ENCODE results near the gene ATPAF1.
"Not testable (repeated sequence)": the region's sequence is repeated elsewhere in the genome, so short reads cannot be mapped to it uniquely, and the experiment has no call there.

ATPAF1 gene

GRCh38 chr1:46679789-46680573 is 11.8 kb upstream of the ATPAF1 start:
- no peak for DNase-seq

DNA sequence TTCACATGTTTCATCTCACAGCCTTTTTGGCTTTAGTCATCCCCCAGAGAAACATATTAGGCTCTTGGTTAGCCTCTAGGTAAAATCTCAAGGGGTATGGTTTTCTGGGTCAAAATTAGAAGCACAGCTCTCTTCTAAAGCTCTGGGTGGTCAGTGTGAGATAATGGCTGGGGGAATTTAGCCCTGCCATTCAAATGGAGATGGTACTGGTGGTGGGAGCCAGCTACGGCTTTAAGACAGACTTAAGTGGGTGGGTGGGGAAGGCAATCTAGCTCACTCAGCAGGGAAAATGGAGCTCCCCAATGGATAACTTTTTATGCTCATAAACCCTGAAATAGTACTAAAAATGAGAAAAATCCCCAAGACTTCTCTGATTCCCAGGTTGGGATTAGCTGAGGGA is 9.2 kb upstream of the ATPAF1 start:
- no peak for DNase-seq

- no peak for DNase-seq
These were observed 8.4 kb upstream of the ATPAF1 start for GRCh38 chr1:46676531-46676930.

- no peak for DNase-seq
These were observed 7.6 kb upstream of the ATPAF1 start for GRCh38 chr1:46675549-46676314.

- DNase-seq = peak; percentile 33
These were observed 5.6 kb upstream of the ATPAF1 start for GRCh38 chr1:46673749-46674182.

DNA sequence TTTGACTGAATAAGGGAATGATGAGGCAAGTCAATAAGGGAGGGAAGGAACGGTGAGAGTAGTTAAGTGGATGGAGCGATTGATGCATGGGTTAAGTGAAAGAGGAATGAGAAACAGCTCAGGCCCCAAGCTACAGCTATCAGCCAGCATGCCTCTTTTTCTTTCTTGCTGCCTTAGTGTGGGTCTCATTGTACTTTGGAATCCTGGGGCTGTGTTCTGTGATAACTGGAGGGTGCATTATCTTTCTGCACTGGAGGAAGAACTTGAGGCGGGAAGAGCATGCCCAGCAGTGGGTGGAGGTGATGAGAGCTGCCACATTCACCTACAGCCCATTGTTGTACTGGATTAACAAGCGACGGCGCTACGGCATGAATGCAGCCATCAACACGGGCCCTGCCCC is 4.5 kb upstream of the ATPAF1 start:
- DNase-seq = no peak

DNA sequence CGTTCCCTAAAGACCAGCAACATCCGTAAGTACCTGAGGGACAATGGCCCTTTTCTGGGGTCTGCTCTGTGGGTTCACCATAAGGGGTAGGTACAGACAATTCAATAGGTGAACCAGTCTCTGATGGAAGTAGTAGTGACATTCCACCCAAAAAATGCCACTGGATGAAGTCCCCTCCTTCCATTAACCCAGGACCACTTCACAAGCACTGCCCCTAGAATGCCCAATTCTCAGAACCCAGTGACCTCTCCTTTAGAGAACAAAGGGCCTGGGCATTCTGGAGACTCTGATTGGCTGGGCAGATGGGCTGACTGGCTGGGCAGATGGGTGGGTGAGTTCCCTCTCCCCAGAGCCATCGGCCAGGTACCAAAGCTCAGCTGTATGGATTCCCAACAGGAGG is 3.4 kb upstream of the ATPAF1 start, which contains the start of gene TEX38:
TEX38 (plus strand) TSS at position 301 of the 400 bp plus-strand sequence; CDS start at position 382, 81 bp downstream.
- DNase-seq = no peak

GRCh38 chr1:46670134-46670533 is 2.0 kb upstream of the ATPAF1 start:
- DNase-seq = no peak

- DNase-seq = no peak
These were observed 2.2 kb downstream of the ATPAF1 start for GRCh38 chr1:46665983-46666382.

DNA sequence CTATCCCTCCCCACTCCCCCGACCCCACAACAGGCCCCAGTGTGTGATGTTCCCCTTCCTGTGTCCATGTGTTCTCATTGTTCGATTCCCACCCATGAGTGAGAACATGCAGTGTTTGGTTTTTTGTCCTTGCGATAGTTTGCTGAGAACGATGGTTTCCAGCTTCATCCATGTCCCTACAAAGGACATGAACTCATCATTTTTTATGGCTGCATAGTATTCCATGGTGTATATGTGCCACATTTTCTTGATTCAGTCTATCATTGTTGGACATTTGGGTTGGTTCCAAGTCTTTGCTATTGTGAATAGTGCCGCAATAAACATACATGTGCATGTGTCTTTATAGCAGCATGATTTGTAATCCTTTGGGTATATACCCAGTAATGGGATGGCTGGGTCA is 5.2 kb downstream of the ATPAF1 start:
- DNase-seq = not testable (repeated sequence)

DNA sequence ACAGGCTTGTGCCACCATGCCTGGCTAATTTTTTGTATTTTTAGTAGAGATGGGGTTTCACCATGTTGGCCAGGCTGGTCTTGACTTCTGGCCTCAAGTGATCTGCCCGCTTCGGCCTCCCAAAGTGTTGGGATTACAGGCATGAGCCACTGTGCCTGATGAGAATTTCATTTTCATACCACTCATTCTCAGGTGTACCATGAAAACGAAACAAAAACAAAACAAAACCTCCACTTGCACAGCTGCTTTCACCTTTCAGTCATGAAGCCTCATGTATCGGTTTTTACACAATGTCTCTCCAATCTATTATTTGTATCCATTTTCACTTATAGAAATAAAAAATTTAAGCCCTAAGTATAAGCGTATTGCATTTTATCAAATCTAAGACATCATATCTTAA is 8.0 kb downstream of the ATPAF1 start:
- DNase-seq = not testable (repeated sequence)

- no peak for DNase-seq
These were observed 8.8 kb downstream of the ATPAF1 start for GRCh38 chr1:46659307-46659870.

DNA sequence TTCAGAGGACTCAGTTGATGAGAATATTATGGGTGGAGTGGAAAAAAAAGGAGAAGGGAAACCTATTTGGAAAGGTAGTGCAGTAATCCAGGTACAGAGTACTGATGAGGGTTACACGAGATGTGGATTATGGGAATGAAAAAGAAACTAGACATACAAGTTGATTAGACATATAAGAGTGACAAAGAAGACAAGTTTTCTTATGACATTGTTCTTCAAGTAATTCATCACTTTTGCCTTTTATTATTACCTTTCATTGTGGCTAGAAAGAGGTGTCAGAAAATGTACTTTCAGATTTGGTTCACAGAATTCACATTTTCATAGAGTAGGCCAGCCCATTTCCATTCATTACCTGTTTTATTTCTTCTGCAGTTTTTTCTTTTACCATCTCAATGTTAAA is 10.4 kb downstream of the ATPAF1 start:
- DNase-seq = no peak

GRCh38 chr1:46656643-46657042 is 11.5 kb downstream of the ATPAF1 start:
- no peak for DNase-seq

GRCh38 chr1:46655848-46656247 is 12.3 kb downstream of the ATPAF1 start:
- no peak for DNase-seq

DNA sequence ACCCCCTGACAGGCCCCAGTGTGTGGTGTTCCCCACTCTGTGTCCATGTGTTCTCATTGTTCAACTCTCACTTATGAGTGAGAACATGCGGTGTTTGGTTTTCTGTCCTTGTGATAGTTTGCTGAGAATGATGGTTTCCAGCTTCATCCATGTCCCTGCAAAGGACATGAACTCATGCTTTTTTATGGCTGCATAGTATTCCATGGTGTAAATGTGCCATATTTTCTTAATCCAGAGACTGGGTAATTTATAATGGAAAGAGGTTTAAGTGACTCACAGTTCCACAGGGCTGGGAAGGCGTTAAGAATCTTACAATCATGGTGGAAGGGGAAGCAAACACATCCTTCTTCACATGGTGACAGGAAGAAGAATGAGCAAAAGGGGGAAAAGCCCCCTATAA is 13.5 kb downstream of the ATPAF1 start:
- not testable (repeated sequence) for DNase-seq

DNA sequence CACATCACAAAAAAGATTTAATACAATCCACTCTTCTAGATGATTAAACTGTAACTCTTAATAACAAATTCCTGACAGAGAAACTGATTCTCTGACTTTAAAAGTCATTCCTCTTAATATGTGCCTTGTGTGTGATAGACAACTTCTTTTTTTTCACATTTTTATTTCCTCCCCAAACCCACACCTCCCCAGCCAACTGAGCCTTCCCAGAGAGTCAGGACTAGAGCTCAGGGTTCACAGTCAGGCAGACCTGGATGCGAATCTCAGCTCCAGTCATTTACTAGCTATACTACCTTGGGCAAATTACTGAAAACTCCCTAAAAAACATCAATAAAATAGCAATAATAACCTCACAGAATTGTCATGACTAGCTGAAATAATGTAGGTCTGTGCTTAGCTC is 14.2 kb downstream of the ATPAF1 start:
- DNase-seq = no peak

DNA sequence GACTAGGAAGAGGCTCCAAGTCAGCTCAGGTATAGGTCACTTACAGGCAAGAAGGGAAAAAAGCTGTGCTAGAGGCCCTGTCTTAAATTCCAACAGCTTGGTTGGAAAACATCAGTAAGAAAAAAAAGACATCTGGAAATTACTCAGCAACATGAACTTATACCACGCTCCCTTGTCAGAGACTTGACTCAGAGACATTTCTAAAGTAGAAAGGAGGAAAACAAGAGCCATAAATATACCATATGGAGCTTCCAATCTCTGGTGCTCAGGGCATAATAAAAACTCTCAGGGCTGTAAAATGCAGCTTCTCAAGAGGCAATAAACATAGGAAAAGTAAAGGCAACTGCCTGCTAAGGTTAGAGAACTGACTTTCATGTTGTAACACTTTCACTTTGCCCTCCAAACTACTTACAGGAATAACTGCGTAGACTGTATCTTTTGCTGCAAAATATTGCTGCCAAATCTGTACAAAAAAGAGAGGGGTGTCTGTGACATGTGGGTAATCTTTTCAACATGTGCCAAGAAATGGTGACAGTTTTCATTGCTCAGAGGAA is 14.7 kb downstream of the ATPAF1 start:
- DNase-seq = no peak

- no peak for DNase-seq
These were observed 15.7 kb downstream of the ATPAF1 start for GRCh38 chr1:46652321-46653100.

- DNase-seq = not testable (repeated sequence)
These were observed 17.0 kb downstream of the ATPAF1 start for GRCh38 chr1:46651152-46651551.

GRCh38 chr1:46650491-46650890 is 17.7 kb downstream of the ATPAF1 start:
- no peak for DNase-seq

DNA sequence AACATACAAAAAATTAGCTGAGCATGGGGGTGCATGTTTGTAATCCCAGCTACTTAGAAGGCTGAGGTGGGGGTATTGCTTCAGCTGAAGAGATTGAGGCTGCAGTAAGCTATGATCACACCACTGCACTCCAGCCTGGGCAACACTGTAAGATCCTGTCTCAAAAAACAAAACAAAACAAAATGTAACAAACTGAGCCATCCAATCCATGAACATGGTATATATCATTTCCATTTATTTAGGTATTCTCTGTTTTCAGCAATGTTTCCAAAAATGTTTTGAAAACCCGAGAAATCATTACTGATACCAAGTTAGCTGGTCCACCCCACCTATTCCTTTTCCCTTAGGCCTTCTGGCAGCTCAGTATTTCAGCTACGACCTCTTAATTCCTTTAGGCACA is 18.4 kb downstream of the ATPAF1 start:
- DNase-seq = no peak

DNA sequence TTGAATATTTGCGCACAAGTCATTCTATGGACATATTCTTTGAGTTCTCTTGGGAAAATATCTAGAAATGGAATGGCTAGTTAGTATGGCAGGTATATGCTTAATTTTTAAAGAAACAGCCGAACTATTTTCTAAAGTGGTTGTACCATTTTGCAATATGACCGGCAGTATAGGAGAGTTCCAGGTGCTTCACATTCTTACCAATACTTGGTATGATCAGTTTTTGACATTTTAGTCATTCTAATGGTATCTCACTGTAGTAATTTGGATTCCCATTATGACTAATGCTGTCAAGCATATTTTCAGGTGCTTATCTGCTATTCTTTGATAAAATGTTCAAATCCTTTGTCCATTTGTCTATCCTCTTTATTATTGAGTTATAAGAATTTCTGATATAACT is 20.6 kb downstream of the ATPAF1 start:
- DNase-seq = no peak
